Gastroesophageal sphincter (tissue), 4 donors: Measurements from ENCODE around the gene MYL10. TPM values are rescaled to one million over a fixed set of nuclear protein-coding genes. Genes with fewer than 3 reads are reported as not detected.
"Not testable (repeated sequence)": the region's sequence is repeated elsewhere in the genome, so short reads cannot be mapped to it uniquely, and the experiment has no call there.

Experiments used
- ATAC-seq: fragments of 150-250 bp; one replicate; pipeline ENCODE4 v1.9.1; 2016; ENCODE audit warnings: mild to moderate bottlenecking, moderate library complexity
- H3K27ac ChIP-seq, 4 donors: fragments of 200-600 bp; sonication (generic) in 3 of 4; 1 replicate in 3 of 4; 2 replicates in 1 of 4; pipeline ENCODE4 v1.5.1; 2016 to 2019
- H3K27me3 ChIP-seq: fragments of 200-600 bp; sonication (generic); one replicate; pipeline ENCODE4 v1.5.1; 2019
- H3K36me3 ChIP-seq, 2 donors: fragments of 200-600 bp; sonication (generic); one replicate each; pipeline ENCODE4 v1.5.1; 2019; ENCODE audit warnings: control low read depth in 1 of 2
- H3K4me1 ChIP-seq, 3 donors: fragments of 200-600 bp; sonication (generic); 1 replicate in 2 of 3; 2 replicates in 1 of 3; pipeline ENCODE4 v1.5.1; 2016 to 2019; ENCODE audit warnings: control low read depth in 2 of 3
- H3K4me3 ChIP-seq, 2 donors: fragments of 200-600 bp; sonication (generic); one replicate each; pipeline ENCODE4 v1.5.1; 2019; ENCODE audit warnings: mild to moderate bottlenecking in 1 of 2, moderate library complexity in 1 of 2
- H3K9me3 ChIP-seq, 3 donors: fragments of 200-600 bp; sonication (generic); one replicate each; pipeline ENCODE4 v1.5.1; 2017 to 2019; ENCODE audit warnings: control low read depth in 2 of 3
- EP300 ChIP-seq: sonication (generic); formaldehyde crosslinking; IDR thresholded peaks from one replicate; pipeline ENCODE4 v1.6.1; 2017; ENCODE audit warnings: antibody characterized with exemption, mild to moderate bottlenecking
- POLR2A ChIP-seq, 2 donors: fragments of 450-650 bp; IDR thresholded peaks; one replicate each; pipeline ENCODE4 v1.6.1; 2017; ENCODE audit warnings: antibody characterized with exemption in 2 of 2, mild to moderate bottlenecking in 2 of 2, moderate library complexity in 1 of 2
- POLR2AphosphoS5 ChIP-seq: sonication (generic); formaldehyde crosslinking; IDR thresholded peaks from one replicate; pipeline ENCODE4 v1.6.1; 2017; ENCODE audit warnings: antibody characterized with exemption
- WGBS, 2 donors: methylation state at CpG; one replicate each; pipeline ENCODE4 v1.1.5; 2018; ENCODE audit warnings: low coverage in 1 of 2; 5-methylcytosine and 5-hydroxymethylcytosine counted together
- total RNA-seq, 4 donors: library from RNA; depleted of rRNA; stranded (reverse); fragments of >200 nt; gene quantifications; one replicate each; pipeline ENCODE4 v1.1.0, GENCODE V29; 2016
- TF ChIP-seq, protein P1 (sequence below), 4 experiments: fragments of 200-600 bp in 2 of 4; fragments of 450-650 bp in 2 of 4; sonication (generic) in 1 of 4; IDR thresholded peaks; one replicate each; pipeline ENCODE4 v1.5.1; 2017 to 2019; ENCODE audit warnings: antibody characterized with exemption in 4 of 4, mild to moderate bottlenecking in 2 of 4, moderate library complexity in 2 of 4

Gene MYL10
- total RNA-seq, 4 donors from 2014 or later = not detected

DNA sequence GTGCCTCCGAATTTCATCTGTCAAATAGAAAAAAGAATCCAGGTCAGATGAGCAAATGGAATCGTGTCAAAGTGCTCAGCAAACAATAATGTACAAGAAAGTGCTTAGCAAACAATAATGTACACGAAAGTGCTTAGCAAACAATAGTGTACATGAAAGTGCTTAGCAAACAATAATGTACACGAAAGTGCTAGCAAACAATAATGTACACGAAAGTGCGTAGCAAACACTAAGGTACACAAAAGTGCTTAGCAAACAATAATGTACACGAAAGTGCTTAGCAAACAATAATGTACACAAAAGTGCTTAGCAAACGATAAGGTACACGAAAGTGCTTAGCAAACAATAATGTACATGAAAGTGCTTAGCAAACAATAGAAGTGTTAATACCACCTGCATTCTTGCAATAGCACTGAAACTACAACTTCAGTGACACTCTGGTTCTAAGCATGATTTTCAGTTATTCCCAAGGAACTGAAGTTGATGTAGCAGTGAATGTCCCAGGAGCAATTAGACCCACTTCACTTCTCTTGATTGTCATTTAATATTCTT is 33.4 kb upstream of the MYL10 start:
- no peak overlapping the region for H3K4me3 ChIP-seq
- ATAC-seq = no peak
- H3K9me3 ChIP-seq = no peaks in the 10 kb centered on the region
- no peak for TF ChIP-seq EP300
- TF ChIP-seq, protein P1, sequence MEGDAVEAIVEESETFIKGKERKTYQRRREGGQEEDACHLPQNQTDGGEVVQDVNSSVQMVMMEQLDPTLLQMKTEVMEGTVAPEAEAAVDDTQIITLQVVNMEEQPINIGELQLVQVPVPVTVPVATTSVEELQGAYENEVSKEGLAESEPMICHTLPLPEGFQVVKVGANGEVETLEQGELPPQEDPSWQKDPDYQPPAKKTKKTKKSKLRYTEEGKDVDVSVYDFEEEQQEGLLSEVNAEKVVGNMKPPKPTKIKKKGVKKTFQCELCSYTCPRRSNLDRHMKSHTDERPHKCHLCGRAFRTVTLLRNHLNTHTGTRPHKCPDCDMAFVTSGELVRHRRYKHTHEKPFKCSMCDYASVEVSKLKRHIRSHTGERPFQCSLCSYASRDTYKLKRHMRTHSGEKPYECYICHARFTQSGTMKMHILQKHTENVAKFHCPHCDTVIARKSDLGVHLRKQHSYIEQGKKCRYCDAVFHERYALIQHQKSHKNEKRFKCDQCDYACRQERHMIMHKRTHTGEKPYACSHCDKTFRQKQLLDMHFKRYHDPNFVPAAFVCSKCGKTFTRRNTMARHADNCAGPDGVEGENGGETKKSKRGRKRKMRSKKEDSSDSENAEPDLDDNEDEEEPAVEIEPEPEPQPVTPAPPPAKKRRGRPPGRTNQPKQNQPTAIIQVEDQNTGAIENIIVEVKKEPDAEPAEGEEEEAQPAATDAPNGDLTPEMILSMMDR (IDR thresholded peaks at IDR 0.05) = no peak
- TF ChIP-seq POLR2AphosphoS5 = no peak
- TF ChIP-seq POLR2A (IDR thresholded peaks at IDR 0.05) = no peak
- H3K36me3 ChIP-seq = no peaks in the 10 kb centered on the region
- H3K4me1 ChIP-seq = no peaks in the 10 kb centered on the region
- no peak overlapping the region for H3K27ac ChIP-seq
- peaks cover 5% of the 10 kb centered on the region for H3K27me3 ChIP-seq
- 69 to 81% methylated on average over 7 to 9 of the region's 9 CpGs for WGBS, 2 donors

- TF ChIP-seq POLR2A (IDR thresholded peaks at IDR 0.05) = no peak
- ATAC-seq = no peak
- peaks cover 21% of the 10 kb centered on the region for H3K27me3 ChIP-seq
- no peaks in the 10 kb centered on the region for H3K9me3 ChIP-seq
- no peaks in the 10 kb centered on the region for H3K36me3 ChIP-seq
- H3K4me1 ChIP-seq = no peaks in the 10 kb centered on the region
- no peak overlapping the region for H3K4me3 ChIP-seq
- WGBS, 2 donors = 76 to 80% methylated on average over 1 to 2 of the region's 2 CpGs
- no peak overlapping the region for H3K27ac ChIP-seq
These were observed 30.6 kb upstream of the MYL10 start for GRCh38 chr7:101659706-101660105.

- 66 to 75% methylated on average over 3 to 5 of the region's 5 CpGs for WGBS, 2 donors
These were observed 28.1 kb upstream of the MYL10 start for GRCh38 chr7:101657171-101657570.

DNA sequence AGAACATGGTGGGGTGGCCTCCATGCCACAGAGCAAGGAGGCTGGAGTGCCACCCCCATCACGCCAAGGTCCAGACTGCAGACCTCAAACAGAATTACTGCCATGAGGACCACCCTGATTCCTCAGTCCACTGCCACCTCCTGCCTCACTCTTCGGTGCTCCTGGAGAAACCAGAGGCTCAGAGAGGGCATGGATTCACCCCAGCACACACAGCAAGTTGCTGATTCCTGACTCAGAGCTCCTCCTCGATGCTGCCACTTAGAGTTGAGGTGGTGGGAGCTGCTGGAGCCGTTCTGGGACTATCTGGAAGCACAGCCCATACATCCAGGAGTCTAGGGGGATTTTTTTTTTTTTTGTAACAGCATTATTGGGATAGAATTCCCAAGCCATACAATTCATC is 22.0 kb upstream of the MYL10 start:
- WGBS, 2 donors = 71% methylated on average over 4 of the region's 4 CpGs; no CpG with 5 or more reads in 1 of the 2 donors

More at GRCh38 chr7:101657171-101657570, 28.1 kb upstream of the MYL10 start:
- Histone ChIP-seq H3K27ac (no peak overlapping the region), H3K4me1 (no peaks in the 10 kb centered on the region), H3K27me3 (peaks cover 21% of the 10 kb centered on the region), H3K36me3 (no peaks in the 10 kb centered on the region), H3K4me3 (no peak overlapping the region), H3K9me3 (no peaks in the 10 kb centered on the region)
- ATAC-seq = no peak
- TF ChIP-seq EP300 (no peak), POLR2A (IDR thresholded peaks at IDR 0.05) (no peak), POLR2AphosphoS5 (no peak)
- TF ChIP-seq, protein P1 (IDR thresholded peaks at IDR 0.05) = no peak

GRCh38 chr7:101650579-101651081 is 21.5 kb upstream of the MYL10 start:
- ATAC-seq = no peak
- no peaks in the 10 kb centered on the region for H3K4me1 ChIP-seq
- no peaks in the 10 kb centered on the region for H3K36me3 ChIP-seq
- WGBS, 2 donors = 3% methylated on average over 5 of the region's 8 CpGs; no CpG with 5 or more reads in 1 of the 2 donors
- H3K27me3 ChIP-seq = peaks cover 20% of the 10 kb centered on the region
- H3K9me3 ChIP-seq = no peaks in the 10 kb centered on the region
- no peak overlapping the region for H3K4me3 ChIP-seq
- no peak overlapping the region for H3K27ac ChIP-seq
- TF ChIP-seq EP300 = no peak
- no peak for TF ChIP-seq POLR2AphosphoS5
- TF ChIP-seq, protein P1 (IDR thresholded peaks at IDR 0.05) = no peak
- no peak for TF ChIP-seq POLR2A (IDR thresholded peaks at IDR 0.05)

More for the DNA sequence above, 22.0 kb upstream of the MYL10 start:
- Histone ChIP-seq H3K27me3 (peaks cover 25% of the 10 kb centered on the region), H3K9me3 (no peaks in the 10 kb centered on the region), H3K36me3 (no peaks in the 10 kb centered on the region), H3K27ac (no peak overlapping the region), H3K4me3 (no peak overlapping the region), H3K4me1 (no peaks in the 10 kb centered on the region)
- TF ChIP-seq POLR2A (IDR thresholded peaks at IDR 0.05) (no peak), POLR2AphosphoS5 (no peak), EP300 (no peak)
- TF ChIP-seq, protein P1 (IDR thresholded peaks at IDR 0.05) = no peak
- no peak for ATAC-seq

- not testable (repeated sequence) for H3K4me3 ChIP-seq, ATAC-seq, H3K9me3 ChIP-seq, H3K36me3 ChIP-seq, H3K27ac ChIP-seq, H3K4me1 ChIP-seq
- 72% methylated on average over 5 of the region's 12 CpGs; no CpG with 5 or more reads in 1 of the 2 donors for WGBS, 2 donors
- H3K27me3 ChIP-seq = peaks cover 20% of the 10 kb centered on the region
These were observed 18.8 kb upstream of the MYL10 start for GRCh38 chr7:101647876-101648275.
